Right atrium auricular region (tissue), 2 donors: ENCODE data around the gene MC1R. TPM values are rescaled to one million over a fixed set of nuclear protein-coding genes. Genes with fewer than 3 reads are reported as not detected.
"Not testable (repeated sequence)": the region's sequence is repeated elsewhere in the genome, so short reads cannot be mapped to it uniquely, and the experiment has no call there.

Experiments
- DNase-seq: peaks from one replicate; pipeline ENCODE4 v3.0.0-alpha.2; 2019; ENCODE audit warnings: low spot score
- H3K27ac ChIP-seq, 2 donors: fragments of 200-600 bp; sonication (generic); 1 replicate in 1 of 2; 2 replicates in 1 of 2; pipeline ENCODE4 v1.5.1; 2016 to 2019
- H3K27me3 ChIP-seq, 2 donors: fragments of 200-600 bp; sonication (generic); one replicate each; pipeline versions ENCODE4 v1.5.1 to v1.6.0; 2017 to 2019
- H3K36me3 ChIP-seq: fragments of 200-600 bp; sonication (generic); one replicate; pipeline ENCODE4 v1.5.1; 2016
- H3K4me1 ChIP-seq, 2 donors: fragments of 200-600 bp; sonication (generic); one replicate each; pipeline versions ENCODE4 v1.5.1 to v1.6.0; 2017 to 2019
- H3K4me3 ChIP-seq, 2 donors: fragments of 200-600 bp; sonication (generic); 1 replicate in 1 of 2; 2 replicates in 1 of 2; pipeline ENCODE4 v1.5.1; 2017 to 2019; ENCODE audit warnings: mild to moderate bottlenecking in 1 of 2, moderate library complexity in 1 of 2
- H3K9me3 ChIP-seq, 2 donors: fragments of 200-600 bp; sonication (generic); one replicate each; pipeline ENCODE4 v1.5.1; 2019
- total RNA-seq, 2 donors: library from RNA; depleted of rRNA; stranded (reverse); fragments of >200 nt; gene quantifications; one replicate each; pipeline ENCODE4 v1.1.0, GENCODE V29; 2016
- TF ChIP-seq, protein P1 (sequence below), 2 donors: fragments of 200-600 bp; sonication (generic); IDR thresholded peaks; one replicate each; pipeline ENCODE4 v1.5.1; 2019; ENCODE audit warnings: antibody characterized with exemption in 2 of 2

Gene MC1R
- total RNA-seq, 2 donors from 2014 or later: 0.63 to 1.8 TPM

DNA sequence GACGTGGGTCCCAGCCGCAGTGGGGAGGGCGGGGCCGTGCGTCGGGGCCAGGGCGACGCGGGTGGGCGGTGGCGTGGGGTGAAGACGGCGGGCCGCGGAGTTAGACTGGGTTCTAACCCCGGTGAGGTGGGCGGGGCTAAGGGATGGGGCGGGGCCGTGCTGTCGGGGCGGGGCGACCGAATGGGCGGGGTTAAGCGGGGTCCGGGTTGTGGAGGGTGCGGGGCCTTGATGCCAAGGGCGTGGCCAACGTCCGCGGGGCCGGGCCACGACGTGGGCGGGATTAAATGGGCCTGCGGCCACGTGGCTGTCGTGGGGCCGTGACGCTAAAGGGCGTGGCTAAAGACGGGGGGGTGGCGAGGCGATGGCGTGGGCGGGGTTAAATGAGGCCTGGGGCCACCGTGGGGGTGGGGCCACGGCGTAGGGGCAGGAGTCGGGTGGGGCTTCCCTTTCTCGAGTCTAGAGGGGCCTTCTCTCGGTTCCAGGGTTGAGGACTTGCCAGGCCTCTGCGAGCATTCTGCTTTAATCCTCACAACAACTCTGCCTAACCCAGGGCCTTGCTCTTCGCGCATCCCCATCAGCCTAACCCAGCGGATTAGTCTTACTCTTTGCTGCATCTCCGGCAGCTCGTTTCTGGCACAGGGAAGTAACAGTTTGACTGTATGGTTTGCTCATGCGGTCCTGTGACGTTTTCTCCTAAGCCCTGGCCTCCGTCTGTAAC is 44.5 kb upstream of the MC1R start:
- TF ChIP-seq, protein P1, sequence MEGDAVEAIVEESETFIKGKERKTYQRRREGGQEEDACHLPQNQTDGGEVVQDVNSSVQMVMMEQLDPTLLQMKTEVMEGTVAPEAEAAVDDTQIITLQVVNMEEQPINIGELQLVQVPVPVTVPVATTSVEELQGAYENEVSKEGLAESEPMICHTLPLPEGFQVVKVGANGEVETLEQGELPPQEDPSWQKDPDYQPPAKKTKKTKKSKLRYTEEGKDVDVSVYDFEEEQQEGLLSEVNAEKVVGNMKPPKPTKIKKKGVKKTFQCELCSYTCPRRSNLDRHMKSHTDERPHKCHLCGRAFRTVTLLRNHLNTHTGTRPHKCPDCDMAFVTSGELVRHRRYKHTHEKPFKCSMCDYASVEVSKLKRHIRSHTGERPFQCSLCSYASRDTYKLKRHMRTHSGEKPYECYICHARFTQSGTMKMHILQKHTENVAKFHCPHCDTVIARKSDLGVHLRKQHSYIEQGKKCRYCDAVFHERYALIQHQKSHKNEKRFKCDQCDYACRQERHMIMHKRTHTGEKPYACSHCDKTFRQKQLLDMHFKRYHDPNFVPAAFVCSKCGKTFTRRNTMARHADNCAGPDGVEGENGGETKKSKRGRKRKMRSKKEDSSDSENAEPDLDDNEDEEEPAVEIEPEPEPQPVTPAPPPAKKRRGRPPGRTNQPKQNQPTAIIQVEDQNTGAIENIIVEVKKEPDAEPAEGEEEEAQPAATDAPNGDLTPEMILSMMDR (IDR thresholded peaks at IDR 0.05): no peak
- Histone ChIP-seq H3K9me3 (no peaks in the 10 kb centered on the region), H3K4me1 (peaks cover 0 to 19% of the 10 kb centered on the region in 2 donors), H3K27me3 (no peaks in the 10 kb centered on the region), H3K36me3 (peaks cover 15% of the 10 kb centered on the region), H3K27ac (peak overlapping the region; percentile 100), H3K4me3 (peak overlapping the region; percentile 81 to 93)
- peak; percentile 97 for DNase-seq

DNA sequence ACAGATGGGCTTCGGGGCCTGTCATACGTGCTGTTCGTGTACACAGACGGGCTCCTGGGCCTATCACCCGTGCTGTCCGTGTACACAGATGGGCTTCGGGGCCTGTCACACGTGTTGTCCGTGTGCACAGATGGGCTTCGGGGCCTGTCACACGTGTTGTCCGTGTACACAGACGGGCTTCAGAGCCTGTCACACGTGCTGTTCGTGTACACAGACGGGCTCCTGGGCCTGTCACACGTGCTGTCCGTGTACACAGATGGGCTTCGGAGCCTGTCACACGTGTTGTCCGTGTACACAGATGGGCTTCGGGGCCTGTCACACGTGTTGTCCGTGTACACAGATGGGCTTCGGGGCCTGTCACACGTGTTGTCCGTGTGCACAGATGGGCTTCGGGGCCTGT is 39.5 kb upstream of the MC1R start:
- not testable (repeated sequence) for DNase-seq

DNA sequence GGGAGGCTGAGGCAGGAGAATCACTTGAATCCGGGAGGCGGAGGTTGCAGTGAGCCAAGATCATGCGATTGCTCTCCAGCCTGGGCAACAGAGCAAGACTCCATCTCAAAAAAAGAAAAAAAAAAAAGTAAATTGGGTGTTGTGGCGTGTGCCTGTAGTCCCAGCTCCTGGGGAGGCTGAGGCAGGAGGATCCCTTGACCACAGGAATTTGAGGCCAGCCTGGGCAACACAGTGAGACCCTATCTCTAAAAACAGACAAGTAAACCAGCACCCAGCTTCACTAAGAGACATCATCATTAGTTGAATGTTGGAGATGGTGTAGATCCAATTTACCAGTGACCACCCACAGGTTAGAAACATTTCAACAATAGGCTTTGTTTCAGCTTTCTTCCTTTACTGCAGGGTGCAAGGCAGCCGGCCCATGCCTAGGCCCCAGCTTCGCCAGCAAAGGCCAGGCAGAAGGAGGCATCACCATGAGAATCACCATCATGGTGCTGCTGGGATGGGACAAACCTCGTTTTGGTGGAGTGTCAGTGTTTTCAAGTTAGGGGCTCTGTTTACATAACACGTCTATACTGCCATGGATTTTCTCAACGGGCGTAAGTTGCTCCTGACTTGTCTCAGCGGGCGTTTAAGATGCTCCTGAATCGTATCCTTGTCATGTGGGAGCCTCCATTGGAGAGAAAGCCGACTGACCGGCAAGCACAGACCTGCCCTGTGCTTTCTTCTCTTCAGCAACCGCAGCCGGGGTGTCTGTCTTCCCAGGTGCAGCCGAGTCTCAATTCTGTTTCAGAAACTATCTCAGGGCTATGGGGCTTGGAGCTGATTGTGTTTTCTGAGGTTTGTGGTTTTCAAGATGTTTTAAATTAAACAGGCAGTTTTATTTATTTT is 37.9 kb upstream of the MC1R start:
- TF ChIP-seq, protein P1 (IDR thresholded peaks at IDR 0.05): no peak
- Histone ChIP-seq H3K4me3 (no peak overlapping the region), H3K4me1 (no peaks in the 10 kb centered on the region), H3K27me3 (no peaks in the 10 kb centered on the region), H3K27ac (no peak overlapping the region), H3K9me3 (no peaks in the 10 kb centered on the region), H3K36me3 (peaks cover 55% of the 10 kb centered on the region)
- no peak for DNase-seq

More for the DNA sequence above, 39.5 kb upstream of the MC1R start:
- not testable (repeated sequence) for H3K9me3 ChIP-seq, H3K27ac ChIP-seq, H3K27me3 ChIP-seq, H3K4me3 ChIP-seq
- Histone ChIP-seq H3K36me3 (peaks cover 50% of the 10 kb centered on the region), H3K4me1 (peaks cover 0 to 11% of the 10 kb centered on the region in 2 donors)

DNA sequence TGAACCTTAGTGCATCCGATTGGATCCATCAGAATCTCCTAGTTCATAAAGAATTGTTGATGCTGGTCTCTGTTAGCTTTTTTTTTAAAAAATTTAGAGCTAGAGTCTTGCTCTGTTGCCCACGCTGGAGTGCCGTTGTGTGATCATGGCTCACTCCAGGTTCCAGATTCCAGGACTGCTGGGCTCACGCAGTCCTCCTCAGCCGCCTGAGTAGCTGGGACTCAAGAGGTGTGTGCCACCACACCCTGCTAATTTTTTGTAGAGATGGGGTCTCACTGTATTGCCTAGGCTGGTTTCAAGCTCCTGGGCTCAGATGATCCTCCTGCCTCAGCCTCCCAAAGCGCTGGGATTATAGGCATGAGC is 37.3 kb upstream of the MC1R start:
- H3K4me3 ChIP-seq: no peak overlapping the region
- TF ChIP-seq, protein P1 (IDR thresholded peaks at IDR 0.05): no peak
- H3K36me3 ChIP-seq: peaks cover 61% of the 10 kb centered on the region
- no peak overlapping the region for H3K27ac ChIP-seq
- no peak for DNase-seq
- no peaks in the 10 kb centered on the region for H3K27me3 ChIP-seq
- no peaks in the 10 kb centered on the region for H3K4me1 ChIP-seq
- no peaks in the 10 kb centered on the region for H3K9me3 ChIP-seq

DNA sequence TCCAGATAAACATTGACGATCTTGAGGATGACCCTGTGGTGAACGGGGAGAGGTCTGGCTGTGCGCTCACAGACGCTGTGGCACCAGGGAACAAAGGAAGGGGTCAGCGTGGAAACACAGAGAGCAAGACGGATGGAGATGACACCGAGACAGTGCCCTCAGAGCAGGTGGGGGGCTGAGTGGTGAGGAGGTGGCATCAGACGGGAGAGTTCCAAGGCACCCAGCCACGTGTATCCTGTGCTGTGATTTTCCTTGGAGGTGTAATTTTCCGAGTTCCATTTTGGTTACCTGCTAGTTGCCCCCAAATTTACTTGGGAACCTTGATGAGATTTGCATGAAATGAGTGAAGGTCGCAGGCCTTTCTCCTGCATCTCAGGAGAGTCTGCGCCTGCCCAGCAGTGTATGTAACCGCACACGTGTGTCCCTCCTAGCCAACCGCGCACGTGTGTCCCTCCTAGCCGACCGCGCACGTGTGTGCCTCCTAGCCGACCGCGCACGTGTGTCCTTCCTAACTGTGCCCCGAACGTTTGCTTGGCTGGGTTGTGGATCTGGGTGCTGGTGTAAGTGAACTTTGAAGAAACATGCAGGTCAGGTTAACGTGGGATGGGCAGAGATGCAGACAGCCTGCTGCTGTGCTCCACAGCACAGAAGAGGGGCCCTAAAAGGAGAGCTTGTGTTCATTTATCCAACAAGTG is 35.2 kb upstream of the MC1R start:
- H3K27ac ChIP-seq: no peak overlapping the region
- no peaks in the 10 kb centered on the region for H3K4me1 ChIP-seq
- H3K9me3 ChIP-seq: no peaks in the 10 kb centered on the region
- no peak for DNase-seq
- no peak overlapping the region for H3K4me3 ChIP-seq
- no peaks in the 10 kb centered on the region for H3K27me3 ChIP-seq
- TF ChIP-seq, protein P1 (IDR thresholded peaks at IDR 0.05): no peak
- peaks cover 81% of the 10 kb centered on the region for H3K36me3 ChIP-seq

DNA sequence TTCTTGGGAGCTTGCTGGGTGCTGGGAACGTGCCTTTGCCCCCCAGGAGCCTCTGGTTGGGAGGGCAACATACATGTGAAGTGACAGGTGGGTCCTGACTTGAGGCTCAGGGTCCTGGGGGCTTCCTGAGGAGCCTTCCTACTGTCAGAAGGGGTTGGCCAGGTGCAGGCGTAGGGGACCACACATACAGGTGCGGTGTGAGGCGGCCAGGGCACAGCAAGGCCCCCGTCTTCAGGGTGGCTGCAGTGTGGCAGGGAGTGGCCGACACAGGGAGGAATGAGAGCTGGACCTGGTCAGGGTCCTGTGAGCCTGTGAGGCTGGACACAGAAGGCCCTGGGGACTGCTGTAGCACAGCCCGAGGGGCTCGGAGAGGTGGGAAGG is 34.6 kb upstream of the MC1R start:
- Histone ChIP-seq H3K27ac (no peak overlapping the region), H3K27me3 (no peaks in the 10 kb centered on the region), H3K4me1 (no peaks in the 10 kb centered on the region), H3K36me3 (peaks cover 79% of the 10 kb centered on the region), H3K9me3 (no peaks in the 10 kb centered on the region), H3K4me3 (no peak overlapping the region)
- no peak for DNase-seq
- TF ChIP-seq, protein P1 (IDR thresholded peaks at IDR 0.05): no peak
